Sigmoid colon (tissue), 7 donors: ENCODE data around the gene ARID5B. TPM values are rescaled to one million over a fixed set of nuclear protein-coding genes. Genes with fewer than 3 reads are reported as not detected.

ENCODE experiments used
- DNase-seq: peaks from one replicate; pipeline ENCODE4 v3.0.0-alpha.2; 2019
- H3K27ac ChIP-seq, 4 donors: fragments of 200-600 bp; sonication (generic); one replicate each; pipeline ENCODE4 v1.5.1; 2016 to 2019; ENCODE audit warnings: mild to moderate bottlenecking in 1 of 4
- H3K27me3 ChIP-seq, 3 donors: fragments of 200-600 bp; sonication (generic); one replicate each; pipeline ENCODE4 v1.5.1; 2019; ENCODE audit warnings: mild to moderate bottlenecking in 1 of 3
- H3K36me3 ChIP-seq, 4 donors: fragments of 200-600 bp; sonication (generic); one replicate each; pipeline ENCODE4 v1.5.1; 2016 to 2019
- H3K4me1 ChIP-seq, 4 donors: fragments of 200-600 bp; sonication (generic); one replicate each; pipeline ENCODE4 v1.5.1; 2017 to 2019
- H3K4me3 ChIP-seq, 4 donors: fragments of 200-600 bp; sonication (generic); one replicate each; pipeline ENCODE4 v1.5.1; 2017 to 2019; ENCODE audit warnings: mild to moderate bottlenecking in 2 of 4, moderate library complexity in 1 of 4
- H3K9me3 ChIP-seq, 4 donors: fragments of 200-600 bp in 3 of 4; sonication (generic) in 3 of 4; one replicate each; pipeline versions ENCODE4 v1.5.1 to v1.6.1; 2013 to 2019
- CTCF ChIP-seq, 4 experiments: fragments of 450-650 bp in 3 of 4; fragments of 200-600 bp in 1 of 4; IDR thresholded peaks; one replicate each; pipeline ENCODE4 v1.5.1; 2016 to 2019; ENCODE audit warnings: antibody characterized with exemption in 4 of 4, mild to moderate bottlenecking in 3 of 4, moderate library complexity in 2 of 4
- EP300 ChIP-seq, 4 donors: sonication (generic); formaldehyde crosslinking; IDR thresholded peaks; one replicate each; pipeline ENCODE4 v1.6.1; 2017; ENCODE audit warnings: antibody characterized with exemption in 4 of 4
- POLR2A ChIP-seq, 2 donors: fragments of 450-650 bp; IDR thresholded peaks; one replicate each; pipeline ENCODE4 v1.6.1; 2016; ENCODE audit warnings: antibody characterized with exemption in 2 of 2, mild to moderate bottlenecking in 2 of 2, moderate library complexity in 2 of 2
- POLR2AphosphoS5 ChIP-seq, 4 donors: sonication (generic); formaldehyde crosslinking; IDR thresholded peaks; one replicate each; pipeline ENCODE4 v1.6.1; 2017; ENCODE audit warnings: antibody characterized with exemption in 4 of 4
- WGBS, 2 donors: extraction: QIAGEN DNeasy Blood & Tissue Kit; methylation state at CpG; one replicate each; pipeline ENCODE4 v1.1.7; 2013; 5-methylcytosine and 5-hydroxymethylcytosine counted together
- intact Hi-C: fragments of 100-400 bp; cut with DNase I; formaldehyde crosslinking; loops from one replicate; pipeline ENCODE4 v1.15.1; 2023
- polyA plus RNA-seq, 3 donors: library from polyadenylated mRNA; stranded (reverse); fragments of 200-250 nt; gene quantifications; one replicate each; pipeline ENCODE4 v1.2.3, GENCODE V29; 2013
- total RNA-seq, 4 donors: library from RNA; depleted of rRNA; stranded (reverse); fragments of >200 nt; gene quantifications; one replicate each; pipeline ENCODE4 v1.1.0, GENCODE V29; 2016
- donor health status: healthy with polysubstance abuse.
- donor health status: Bipolar disorder and iron deficiency.
- donor health status: healthy.

ARID5B gene
- total and polyA plus RNA-seq, 7 donors, result 2.3 to 109 (median 29.6) TPM

- intact Hi-C loops, result no loop called here
- DNase-seq, result no peak
- no peaks in the 10 kb centered on the region for H3K36me3 ChIP-seq
- TF ChIP-seq EP300 (IDR thresholded peaks at IDR 0.05) (no peak), CTCF (IDR thresholded peaks at IDR 0.05) (no peak), POLR2A (IDR thresholded peaks at IDR 0.05) (no peak), POLR2AphosphoS5 (IDR thresholded peaks at IDR 0.05) (no peak)
- 85 to 93% methylated on average over 2 of the region's 2 CpGs for WGBS, 2 donors
- peaks cover 0 to 5% (median 1%) of the 10 kb centered on the region in 4 donors for H3K9me3 ChIP-seq
- H3K4me3 ChIP-seq, result no peak overlapping the region
- no peak overlapping the region for H3K27ac ChIP-seq
- no peaks in the 10 kb centered on the region for H3K27me3 ChIP-seq
- no peaks in the 10 kb centered on the region for H3K4me1 ChIP-seq
Observed at GRCh38 chr10:62127975-62128374, 226.5 kb downstream of the ARID5B start.

- Histone ChIP-seq H3K4me3 (no peak overlapping the region), H3K4me1 (no peaks in the 10 kb centered on the region), H3K36me3 (no peaks in the 10 kb centered on the region), H3K9me3 (peaks cover 0 to 3% (median 0%) of the 10 kb centered on the region in 4 donors), H3K27me3 (no peaks in the 10 kb centered on the region), H3K27ac (no peak overlapping the region)
- WGBS, 2 donors, result 84 to 93% methylated on average over 3 of the region's 3 CpGs
- TF ChIP-seq EP300 (IDR thresholded peaks at IDR 0.05) (no peak), POLR2A (IDR thresholded peaks at IDR 0.05) (no peak), POLR2AphosphoS5 (IDR thresholded peaks at IDR 0.05) (no peak), CTCF (IDR thresholded peaks at IDR 0.05) (no peak)
- no peak for DNase-seq
- intact Hi-C loops, result no loop called here
Observed at GRCh38 chr10:62130948-62131347, 229.4 kb downstream of the ARID5B start.

- no peak for DNase-seq
- no peaks in the 10 kb centered on the region for H3K27me3 ChIP-seq
- H3K4me3 ChIP-seq, result no peak overlapping the region
- H3K36me3 ChIP-seq, result no peaks in the 10 kb centered on the region
- H3K27ac ChIP-seq, result no peak overlapping the region
- 97 to 98% methylated on average over 4 of the region's 4 CpGs for WGBS, 2 donors
- no peak for TF ChIP-seq POLR2A (IDR thresholded peaks at IDR 0.05)
- no peak for TF ChIP-seq EP300 (IDR thresholded peaks at IDR 0.05)
- TF ChIP-seq POLR2AphosphoS5 (IDR thresholded peaks at IDR 0.05), result no peak
- TF ChIP-seq CTCF (IDR thresholded peaks at IDR 0.05), result no peak
- intact Hi-C loops, result no loop called here
- H3K4me1 ChIP-seq, result no peaks in the 10 kb centered on the region
- peaks cover 0 to 3% (median 0%) of the 10 kb centered on the region in 4 donors for H3K9me3 ChIP-seq
Observed at GRCh38 chr10:62131724-62132123, 230.2 kb downstream of the ARID5B start.

- H3K27me3 ChIP-seq, result no peaks in the 10 kb centered on the region
- no peak overlapping the region for H3K27ac ChIP-seq
- no peak for TF ChIP-seq CTCF (IDR thresholded peaks at IDR 0.05)
- TF ChIP-seq POLR2A (IDR thresholded peaks at IDR 0.05), result no peak
- no peak for TF ChIP-seq POLR2AphosphoS5 (IDR thresholded peaks at IDR 0.05)
- TF ChIP-seq EP300 (IDR thresholded peaks at IDR 0.05), result no peak
- H3K4me1 ChIP-seq, result no peaks in the 10 kb centered on the region
- H3K4me3 ChIP-seq, result no peak overlapping the region
- no peaks in the 10 kb centered on the region for H3K36me3 ChIP-seq
- H3K9me3 ChIP-seq, result peaks cover 0 to 3% (median 0%) of the 10 kb centered on the region in 4 donors
- intact Hi-C loops, result no loop called here
- no peak for DNase-seq
Observed at GRCh38 chr10:62133618-62134017, 232.1 kb downstream of the ARID5B start.

- WGBS, 2 donors, result 76 to 83% methylated on average over 3 of the region's 3 CpGs
- no peak overlapping the region for H3K4me3 ChIP-seq
Observed at GRCh38 chr10:62136931-62137330, 235.4 kb downstream of the ARID5B start.

More at GRCh38 chr10:62136931-62137330, 235.4 kb downstream of the ARID5B start:
- intact Hi-C loops, result no loop called here
- no peak for DNase-seq
- no peaks in the 10 kb centered on the region for H3K4me1 ChIP-seq
- H3K27ac ChIP-seq, result no peak overlapping the region
- TF ChIP-seq POLR2AphosphoS5 (IDR thresholded peaks at IDR 0.05) (no peak), CTCF (IDR thresholded peaks at IDR 0.05) (no peak), EP300 (IDR thresholded peaks at IDR 0.05) (no peak), POLR2A (IDR thresholded peaks at IDR 0.05) (no peak)
- H3K27me3 ChIP-seq, result no peaks in the 10 kb centered on the region
- no peaks in the 10 kb centered on the region for H3K36me3 ChIP-seq
- H3K9me3 ChIP-seq, result no peaks in the 10 kb centered on the region
